GM10847 (cell line): ENCODE data around the gene SNED1.

Source experiments
- POLR2A ChIP-seq: IDR thresholded peaks from 2 replicates; pipeline ENCODE4 v1.6.1; 2011; ENCODE audit not compliant: insufficient read length; ENCODE audit errors: extremely low read depth

The SNED1 gene

DNA sequence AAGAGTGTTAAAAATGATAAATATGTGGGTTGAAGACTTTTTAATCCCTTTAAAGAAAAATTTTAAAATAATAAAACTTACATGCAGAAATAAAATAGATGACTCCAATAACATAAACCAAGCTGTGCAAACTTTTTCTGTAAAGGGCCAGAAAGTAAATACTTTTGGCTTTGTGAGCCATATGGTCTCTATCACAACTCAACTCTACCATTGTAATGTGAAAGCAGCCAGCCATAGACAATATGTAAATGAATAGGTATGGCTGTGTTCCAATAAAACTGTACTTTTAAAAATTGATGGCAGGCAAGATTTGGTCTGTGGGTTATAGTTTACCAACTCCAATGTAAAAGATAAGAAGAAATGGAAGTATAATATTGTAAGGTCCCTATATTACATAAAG is 45.2 kb downstream of the SNED1 start:
- TF ChIP-seq POLR2A = no peak

DNA sequence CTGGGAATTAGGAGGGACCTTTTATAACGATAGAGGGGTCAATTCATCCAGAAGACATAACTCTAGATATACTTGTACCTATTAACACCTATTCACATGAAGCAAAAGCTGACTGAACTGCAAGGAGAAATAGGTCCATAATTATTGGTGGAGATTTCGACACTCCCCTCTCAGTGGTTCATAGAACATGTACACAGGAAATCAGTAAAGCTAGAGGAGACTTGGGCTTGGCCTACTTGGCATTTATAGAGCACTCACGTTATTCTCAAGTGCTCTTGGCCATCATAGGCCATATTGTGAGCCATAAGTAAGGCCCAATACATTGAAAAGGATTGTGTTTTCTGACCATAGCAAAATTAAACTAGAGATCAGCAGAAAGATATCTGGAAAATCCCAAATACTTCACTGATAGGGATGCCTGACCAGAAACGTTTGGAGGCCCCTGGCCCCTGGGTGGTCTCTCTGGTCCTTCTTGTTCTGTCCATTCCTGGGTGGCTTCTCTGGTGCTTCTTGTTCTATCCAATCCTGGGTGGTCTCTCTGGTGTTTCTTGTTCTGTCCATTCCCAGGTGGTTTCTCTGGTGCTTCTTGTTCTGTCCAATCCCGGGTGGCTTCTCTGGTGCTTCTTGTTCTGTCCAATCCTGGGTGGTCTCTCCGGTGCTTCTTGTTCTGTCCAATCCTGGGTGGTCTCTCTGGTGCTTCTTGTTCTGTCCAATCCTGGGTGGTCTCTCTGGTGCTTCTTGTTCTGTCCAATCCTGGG is 49.0 kb downstream of the SNED1 start:
- TF ChIP-seq POLR2A = no peak

- TF ChIP-seq POLR2A = no peak
Observed at GRCh38 chr2:241048149-241048948, 49.9 kb downstream of the SNED1 start.

- TF ChIP-seq POLR2A = no peak
Observed at GRCh38 chr2:241048949-241049343, 50.5 kb downstream of the SNED1 start.

DNA sequence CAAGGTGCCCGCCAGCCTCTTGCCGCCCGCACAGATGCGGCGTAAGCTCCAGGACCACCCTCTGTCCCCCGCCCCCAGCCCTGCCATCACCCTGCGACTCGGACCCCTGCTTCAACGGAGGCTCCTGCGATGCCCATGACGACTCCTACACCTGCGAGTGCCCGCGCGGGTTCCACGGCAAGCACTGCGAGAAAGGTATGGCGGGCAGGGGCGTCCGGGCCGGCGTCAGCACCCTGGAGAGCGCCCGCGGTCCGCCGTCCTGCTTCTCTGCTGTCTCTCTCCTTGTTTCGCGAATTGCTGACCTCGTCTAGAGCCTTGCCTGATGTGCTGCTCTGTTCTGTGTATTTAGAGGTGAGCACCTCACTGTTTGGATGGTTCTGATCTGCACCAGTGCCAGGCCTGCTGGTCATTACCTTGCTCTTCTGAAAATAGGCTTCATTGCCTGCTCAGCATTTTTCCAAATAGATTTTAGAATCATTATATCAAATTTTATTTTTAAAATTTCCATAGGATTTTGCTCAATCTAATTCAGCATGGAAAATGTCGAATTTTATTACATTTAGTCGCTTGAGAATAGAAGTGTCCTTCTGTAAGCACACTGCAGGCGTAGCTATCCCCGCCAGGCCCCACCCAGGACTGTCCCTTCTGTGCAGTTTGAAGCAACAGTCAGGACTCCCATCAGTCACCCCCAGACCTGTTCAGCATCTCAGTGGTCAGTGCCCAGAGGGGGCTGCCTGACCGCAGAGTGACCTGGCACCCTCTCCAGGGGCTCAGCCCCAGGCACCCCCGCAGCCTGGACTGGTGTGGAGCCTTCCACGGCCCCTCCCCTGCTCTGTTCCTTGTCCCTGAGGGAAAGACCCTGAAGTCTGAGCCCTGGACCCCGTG is 51.6 kb downstream of the SNED1 start:
- no peak for TF ChIP-seq POLR2A

GRCh38 chr2:241050624-241051577 is 52.5 kb downstream of the SNED1 start:
- TF ChIP-seq POLR2A = no peak

DNA sequence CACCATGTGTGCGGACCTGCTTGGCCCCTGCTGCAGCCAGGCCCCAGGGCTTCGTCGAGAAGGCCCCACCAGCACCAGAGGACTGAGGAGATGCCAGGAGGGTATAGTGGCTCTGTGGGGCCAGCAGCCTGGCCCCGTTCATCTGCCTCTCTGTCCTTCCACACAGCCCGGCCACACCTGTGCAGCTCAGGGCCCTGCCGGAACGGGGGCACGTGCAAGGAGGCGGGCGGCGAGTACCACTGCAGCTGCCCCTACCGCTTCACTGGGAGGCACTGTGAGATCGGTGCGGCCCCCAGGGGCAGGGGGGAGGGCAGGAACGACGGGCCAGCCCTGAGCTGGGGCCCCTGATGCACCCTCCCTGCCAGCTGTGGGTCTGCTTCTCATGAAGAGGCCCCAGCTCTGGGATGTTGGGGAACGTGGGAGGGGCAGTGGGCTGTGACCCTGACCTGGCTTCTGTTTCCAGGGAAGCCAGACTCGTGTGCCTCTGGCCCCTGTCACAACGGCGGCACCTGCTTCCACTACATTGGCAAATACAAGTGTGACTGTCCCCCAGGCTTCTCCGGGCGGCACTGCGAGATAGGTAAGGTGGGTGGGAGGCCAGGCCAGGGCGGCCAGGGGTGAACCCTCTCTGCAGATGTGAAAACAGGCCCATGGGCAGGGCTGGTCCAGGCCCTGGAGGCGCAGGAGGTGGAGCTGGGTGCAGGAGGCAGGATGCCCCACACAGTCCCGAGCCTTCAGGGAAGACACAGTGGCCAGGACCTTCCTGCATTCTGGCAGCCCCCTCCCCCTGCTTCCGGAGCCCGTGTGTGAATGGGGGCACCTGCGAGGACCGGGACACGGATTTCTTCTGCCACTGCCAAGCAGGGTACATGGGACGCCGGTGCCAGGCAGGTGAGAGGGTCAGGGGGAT is 53.4 kb downstream of the SNED1 start:
- TF ChIP-seq POLR2A = no peak

DNA sequence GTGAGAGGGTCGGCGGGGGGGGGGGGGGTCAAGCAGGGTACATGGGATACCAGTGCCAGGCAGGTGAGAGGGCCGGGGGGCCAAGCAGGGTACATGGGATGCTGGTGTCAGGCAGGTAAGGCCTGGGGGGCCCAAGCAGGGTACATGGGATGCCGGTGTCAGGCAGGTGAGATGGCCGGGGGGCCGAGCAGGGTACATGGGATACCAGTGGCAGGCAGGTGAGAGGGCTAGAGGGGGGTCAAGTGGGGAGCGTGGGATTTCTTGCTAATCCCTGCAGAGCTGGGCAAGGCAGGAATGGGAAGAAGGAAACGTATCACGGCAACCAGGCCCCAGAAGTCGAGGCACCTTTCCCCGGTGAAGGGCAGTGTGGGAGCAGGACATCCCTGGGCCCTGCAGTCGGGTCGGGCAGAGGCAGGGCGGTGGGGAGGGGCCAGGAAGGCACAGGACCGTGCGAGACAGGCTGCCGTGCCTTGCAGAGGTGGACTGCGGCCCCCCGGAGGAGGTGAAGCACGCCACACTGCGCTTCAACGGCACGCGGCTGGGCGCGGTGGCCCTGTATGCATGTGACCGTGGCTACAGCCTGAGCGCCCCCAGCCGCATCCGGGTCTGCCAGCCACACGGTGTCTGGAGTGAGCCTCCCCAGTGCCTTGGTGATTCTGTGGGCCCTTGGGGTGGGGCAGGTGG is 54.4 kb downstream of the SNED1 start:
- TF ChIP-seq POLR2A = no peak

DNA sequence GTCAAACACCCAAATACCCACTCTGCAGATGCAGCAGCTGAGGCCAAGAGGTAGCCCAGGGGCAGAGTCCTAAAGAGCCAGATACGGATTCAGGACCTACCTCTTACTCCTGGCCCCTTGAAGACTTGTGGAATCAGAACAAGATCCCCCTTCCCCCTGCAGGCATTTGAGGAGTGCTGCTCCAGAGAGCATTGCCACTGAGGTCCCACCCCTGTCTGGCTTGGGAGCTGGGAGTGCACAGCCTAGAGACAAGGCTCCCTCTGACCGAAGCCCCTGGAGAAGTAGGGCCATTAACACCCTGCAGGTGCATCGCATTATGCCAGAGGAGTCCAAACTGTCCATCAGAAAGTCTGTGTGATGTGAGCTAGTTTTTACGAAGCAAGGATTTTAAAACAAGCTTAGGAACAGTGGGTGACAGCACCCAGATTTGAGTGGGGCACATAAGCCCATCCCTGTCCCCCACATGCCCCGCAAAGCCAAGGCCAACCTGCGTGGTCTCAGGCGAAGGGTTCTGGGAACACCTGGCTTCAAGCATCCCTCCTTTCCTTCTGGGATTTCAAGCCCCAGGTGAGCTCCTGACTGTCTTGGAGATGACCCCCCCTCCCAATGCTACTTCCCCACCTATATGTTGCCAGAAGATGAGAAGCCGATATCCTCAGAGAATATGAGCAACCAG is 55.3 kb downstream of the SNED1 start:
- no peak for TF ChIP-seq POLR2A

- TF ChIP-seq POLR2A = no peak
Observed at GRCh38 chr2:241061275-241061674, 62.9 kb downstream of the SNED1 start.

DNA sequence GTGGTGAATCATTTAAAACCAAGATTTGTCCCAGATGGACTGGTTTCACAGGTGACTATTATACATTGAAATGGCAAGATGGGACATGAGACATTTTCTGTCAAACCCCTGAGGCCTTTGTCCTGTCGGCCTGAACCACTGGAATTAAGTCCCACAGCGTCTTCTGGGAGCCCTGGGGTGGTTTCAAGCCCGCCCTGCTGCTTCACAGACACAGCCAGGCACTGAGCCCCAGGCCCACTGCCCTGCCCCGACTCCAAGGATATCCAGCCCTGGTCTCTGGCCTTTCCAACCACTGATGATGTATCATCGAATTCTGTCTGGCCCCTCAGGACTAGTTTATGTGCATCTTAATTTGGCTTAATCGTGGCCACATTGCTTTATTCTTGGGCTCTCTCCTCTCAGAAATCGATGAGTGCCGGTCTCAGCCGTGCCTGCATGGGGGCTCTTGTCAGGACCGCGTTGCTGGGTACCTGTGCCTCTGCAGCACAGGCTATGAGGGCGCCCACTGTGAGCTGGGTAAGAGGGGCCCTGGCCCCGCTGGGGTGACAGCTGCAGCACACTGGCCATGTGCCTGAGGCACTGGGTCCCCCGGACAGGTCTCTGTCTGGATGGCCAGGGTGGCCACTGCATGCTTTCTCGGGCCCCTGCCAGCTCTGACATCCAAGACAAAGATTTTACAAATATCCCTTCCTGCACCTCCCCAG is 64.1 kb downstream of the SNED1 start:
- no peak for TF ChIP-seq POLR2A

- TF ChIP-seq POLR2A = no peak
Observed at GRCh38 chr2:241063093-241063551, 64.7 kb downstream of the SNED1 start.
